Osteoblast (primary cell): ENCODE measurements around the gene CAMK2N2. TPM values are rescaled to one million over a fixed set of nuclear protein-coding genes. Genes with fewer than 3 reads are reported as not detected.

Experiments
- DNase-seq: peaks from one replicate; pipeline ENCODE4 v3.0.0; 2011; ENCODE audit warnings: low spot score, mixed read lengths; ENCODE audit not compliant: insufficient read length; ENCODE audit errors: missing footprints
- H2AFZ ChIP-seq: 2 replicates; pipeline ENCODE4 v1.6.0; 2011; ENCODE audit warnings: mild to moderate bottlenecking, low read length
- H3K27ac ChIP-seq: 2 replicates; pipeline ENCODE4 v1.5.1; 2011; ENCODE audit warnings: mild to moderate bottlenecking, low read depth, low read length, moderate library complexity
- H3K27me3 ChIP-seq: 2 replicates; pipeline ENCODE4 v1.6.0; 2012; ENCODE audit warnings: mild to moderate bottlenecking, control low read depth, inconsistent platforms, low read length, moderate library complexity; ENCODE audit not compliant: insufficient read depth
- H3K36me3 ChIP-seq: 2 replicates; pipeline ENCODE4 v1.5.1; 2011; ENCODE audit warnings: mild to moderate bottlenecking, low read length, control low read depth, moderate library complexity; ENCODE audit not compliant: insufficient read depth
- H3K4me1 ChIP-seq: 2 replicates; pipeline ENCODE4 v1.5.1; 2011; ENCODE audit warnings: mild to moderate bottlenecking, low read length, control low read depth, moderate library complexity; ENCODE audit not compliant: insufficient read depth
- H3K4me2 ChIP-seq: 2 replicates; pipeline ENCODE4 v1.6.0; 2011; ENCODE audit warnings: mild to moderate bottlenecking, low read length; ENCODE audit not compliant: insufficient read depth
- H3K4me3 ChIP-seq: fragments of 200-600 bp; sonication (generic); 3 replicates; pipeline ENCODE4 v1.5.1; 2012; ENCODE audit warnings: mild to moderate bottlenecking, low read length, inconsistent platforms; ENCODE audit not compliant: insufficient read depth
- H3K79me2 ChIP-seq: 2 replicates; pipeline ENCODE4 v1.6.0; 2012; ENCODE audit warnings: mild to moderate bottlenecking, low read length, control low read depth, inconsistent platforms; ENCODE audit not compliant: insufficient read depth
- H3K9me3 ChIP-seq: 2 replicates; pipeline ENCODE4 v1.5.1; 2011; ENCODE audit warnings: low read depth, low read length, control low read depth
- H4K20me1 ChIP-seq: 2 replicates; pipeline ENCODE4 v1.6.0; 2012; ENCODE audit warnings: mild to moderate bottlenecking, low read length, control low read depth; ENCODE audit not compliant: insufficient read depth
- total RNA-seq: library from RNA; depleted of rRNA; stranded (reverse); fragments of >200 nt; gene quantifications from 2 replicates; pipeline ENCODE4 v1.2.3, GENCODE V29; 2012
- TF ChIP-seq, protein P1 (sequence below): IDR thresholded peaks from 2 replicates; pipeline ENCODE4 v1.5.1; 2011; ENCODE audit warnings: mild to moderate bottlenecking, low read depth, low read length, moderate library complexity; ENCODE audit errors: extremely low read depth

CAMK2N2 gene
- total RNA-seq, 1 donor = not detected

DNA sequence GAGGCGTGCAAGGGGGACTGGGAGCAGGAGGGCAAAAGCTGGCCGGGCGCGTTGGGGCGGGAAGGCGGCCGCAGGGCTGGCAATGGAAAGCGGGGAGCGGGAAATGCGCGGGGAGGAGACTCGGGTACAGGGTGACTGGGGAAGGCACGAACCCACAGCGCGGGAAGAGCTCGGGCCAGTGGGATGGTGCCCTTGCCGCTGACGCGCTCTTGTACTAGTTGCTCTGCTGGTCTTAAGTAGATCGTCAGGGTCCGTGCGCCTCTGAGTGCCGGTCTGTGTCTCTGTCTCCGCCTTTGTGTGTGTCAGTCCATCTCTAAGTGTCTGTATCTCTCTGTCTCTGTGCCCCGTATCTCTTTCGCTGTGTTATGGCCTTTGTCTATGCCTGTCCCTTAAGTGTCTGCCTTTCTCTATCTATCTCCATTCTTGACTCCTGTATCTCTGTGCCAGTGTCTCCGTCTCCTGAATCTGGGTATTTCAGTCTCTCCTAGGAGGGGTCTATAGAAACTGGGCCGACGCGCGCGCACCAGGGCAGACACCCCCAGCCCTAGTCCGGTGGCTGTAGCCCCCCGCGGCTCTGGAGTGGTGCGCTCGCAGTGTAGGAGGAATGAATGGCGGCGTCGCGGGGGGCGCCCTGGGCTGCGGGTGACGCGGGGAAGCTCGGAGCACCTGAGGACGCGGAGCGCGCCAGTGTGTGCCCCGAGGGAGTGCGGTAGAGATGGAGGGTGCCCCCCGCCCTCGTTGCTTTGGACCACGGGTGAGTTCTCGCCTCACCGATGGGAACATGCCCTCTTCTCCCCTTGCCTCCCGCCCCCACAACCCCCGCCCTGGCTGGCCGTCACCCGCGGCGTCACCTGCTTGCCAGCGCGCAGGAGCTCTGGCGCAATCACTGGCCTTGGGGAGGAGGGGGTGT lies 756 bp upstream of the CAMK2N2 start:
- peak; percentile 77 for DNase-seq
- Histone ChIP-seq H3K4me3 (peak overlapping the region; percentile 57), H3K27me3 (peaks cover 35% of the 10 kb centered on the region), H2AFZ (peak overlapping the region; percentile 56), H3K4me1 (peaks cover 3% of the 10 kb centered on the region), H3K79me2 (no peaks in the 10 kb centered on the region), H3K27ac (no peak overlapping the region), H3K4me2 (peak overlapping the region; percentile 79), H3K9me3 (no peaks in the 10 kb centered on the region), H4K20me1 (peaks cover 19% of the 10 kb centered on the region), H3K36me3 (no peaks in the 10 kb centered on the region)
- TF ChIP-seq, protein P1, sequence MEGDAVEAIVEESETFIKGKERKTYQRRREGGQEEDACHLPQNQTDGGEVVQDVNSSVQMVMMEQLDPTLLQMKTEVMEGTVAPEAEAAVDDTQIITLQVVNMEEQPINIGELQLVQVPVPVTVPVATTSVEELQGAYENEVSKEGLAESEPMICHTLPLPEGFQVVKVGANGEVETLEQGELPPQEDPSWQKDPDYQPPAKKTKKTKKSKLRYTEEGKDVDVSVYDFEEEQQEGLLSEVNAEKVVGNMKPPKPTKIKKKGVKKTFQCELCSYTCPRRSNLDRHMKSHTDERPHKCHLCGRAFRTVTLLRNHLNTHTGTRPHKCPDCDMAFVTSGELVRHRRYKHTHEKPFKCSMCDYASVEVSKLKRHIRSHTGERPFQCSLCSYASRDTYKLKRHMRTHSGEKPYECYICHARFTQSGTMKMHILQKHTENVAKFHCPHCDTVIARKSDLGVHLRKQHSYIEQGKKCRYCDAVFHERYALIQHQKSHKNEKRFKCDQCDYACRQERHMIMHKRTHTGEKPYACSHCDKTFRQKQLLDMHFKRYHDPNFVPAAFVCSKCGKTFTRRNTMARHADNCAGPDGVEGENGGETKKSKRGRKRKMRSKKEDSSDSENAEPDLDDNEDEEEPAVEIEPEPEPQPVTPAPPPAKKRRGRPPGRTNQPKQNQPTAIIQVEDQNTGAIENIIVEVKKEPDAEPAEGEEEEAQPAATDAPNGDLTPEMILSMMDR = no peak

DNA sequence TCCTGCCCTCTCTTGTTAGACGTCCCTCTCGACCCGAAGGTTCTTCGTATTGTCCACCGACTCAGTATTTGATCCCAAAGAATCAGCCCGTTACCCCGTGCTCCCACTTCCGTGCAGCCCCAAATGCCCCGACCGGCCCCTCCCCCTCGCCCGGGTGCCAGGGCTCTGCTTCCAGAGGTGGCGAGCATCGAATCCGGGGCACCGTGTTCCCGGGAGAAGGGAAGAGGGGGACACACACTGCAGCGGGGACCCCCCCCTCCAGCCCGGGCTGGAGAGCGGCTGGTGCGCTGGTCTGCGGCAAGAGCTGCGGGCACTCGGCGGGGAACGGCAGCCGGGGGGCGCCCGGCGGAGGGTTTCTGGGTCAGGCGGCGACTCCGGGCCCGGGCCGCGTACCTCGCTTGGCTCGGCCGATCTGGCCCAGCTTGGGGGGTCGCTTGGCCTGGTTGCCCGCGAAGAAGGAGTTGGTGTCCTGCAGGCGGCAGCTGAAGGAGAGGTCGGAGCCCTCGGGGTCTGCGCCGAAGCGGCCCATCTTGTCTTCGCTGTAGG lies 556 bp downstream of the CAMK2N2 start:
- Histone ChIP-seq H4K20me1 (peaks cover 19% of the 10 kb centered on the region), H3K79me2 (no peaks in the 10 kb centered on the region), H3K27ac (no peak overlapping the region), H3K9me3 (no peaks in the 10 kb centered on the region), H3K27me3 (peaks cover 35% of the 10 kb centered on the region), H3K4me3 (peak overlapping the region; percentile 53), H2AFZ (no peak overlapping the region), H3K4me1 (peaks cover 3% of the 10 kb centered on the region), H3K4me2 (peak overlapping the region; percentile 48), H3K36me3 (no peaks in the 10 kb centered on the region)
- DNase-seq = peak; percentile 88
- TF ChIP-seq, protein P1 = no peak

DNA sequence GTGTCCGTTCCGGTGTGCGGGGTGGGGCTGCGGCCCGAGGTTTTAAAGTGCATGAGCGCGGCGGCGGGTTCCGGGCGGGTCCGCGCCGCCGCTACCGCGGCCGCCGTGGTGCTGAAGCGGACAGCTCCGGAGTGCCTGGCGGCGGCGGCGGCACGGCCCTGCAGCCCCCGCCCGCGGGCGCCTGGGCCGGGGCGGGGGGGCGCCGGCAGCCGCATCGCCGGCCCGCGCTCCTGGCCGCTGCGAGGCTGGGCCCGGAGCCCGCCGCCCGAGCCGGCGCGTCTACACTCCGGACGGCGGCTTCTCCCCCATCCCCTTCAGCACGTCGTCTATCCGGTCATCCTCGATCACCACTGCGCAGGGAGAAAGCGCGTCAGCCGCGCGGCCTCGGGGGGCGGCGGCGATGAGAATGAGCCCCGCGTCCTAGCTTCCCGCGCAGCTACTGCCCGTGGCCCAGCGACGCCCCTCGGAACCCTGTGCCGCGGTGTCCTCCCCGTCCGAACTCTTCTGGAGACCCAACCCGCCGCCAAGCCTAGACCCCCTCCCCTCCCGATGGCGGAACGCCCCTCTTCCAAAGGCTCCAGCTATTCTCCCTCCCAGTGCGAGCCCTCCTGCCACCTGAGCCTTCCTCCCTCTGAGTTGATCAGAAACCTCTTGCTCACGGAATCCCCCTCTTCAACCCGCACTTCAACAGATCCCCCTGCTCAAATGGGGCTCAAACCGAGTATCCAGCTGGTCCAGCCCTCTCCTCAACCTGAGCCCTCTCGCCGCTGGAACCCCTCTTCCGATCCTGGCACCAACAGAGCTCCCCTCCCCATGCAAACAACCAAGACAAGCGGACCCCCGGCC lies 1.3 kb downstream of the CAMK2N2 start:
- Histone ChIP-seq H3K36me3 (no peaks in the 10 kb centered on the region), H3K4me3 (no peak overlapping the region), H3K27ac (no peak overlapping the region), H4K20me1 (peaks cover 25% of the 10 kb centered on the region), H3K4me1 (peaks cover 3% of the 10 kb centered on the region), H2AFZ (no peak overlapping the region), H3K9me3 (no peaks in the 10 kb centered on the region), H3K4me2 (peak overlapping the region; percentile 28), H3K27me3 (peaks cover 33% of the 10 kb centered on the region), H3K79me2 (no peaks in the 10 kb centered on the region)
- peak; percentile 98 for DNase-seq
- TF ChIP-seq, protein P1 = no peak
